ENCODE results near the gene SLC12A2. TPM values are rescaled to one million over a fixed set of nuclear protein-coding genes. Genes with fewer than 3 reads are reported as not detected.

The SLC12A2 gene
- total and polyA plus RNA-seq, 2 of the 4 experiments (the other 2 are of a cell fraction) = 5.6 to 30.3 TPM

GRCh38 chr5:128234928-128235641 is 151.5 kb downstream of the SLC12A2 start:
- BruUV-seq (replicated peaks) = no TSS peak
- H3K4ac ChIP-seq (ENCODE audit: low read depth, low read length) = no peak overlapping the region
- H4K8ac ChIP-seq (ENCODE audit: low read depth in 2 of 2, low read length in 2 of 2) = no peak overlapping the region
- no peak overlapping the region for H3K18ac ChIP-seq (ENCODE audit: low read depth, low read length)
- no peak overlapping the region for H4K91ac ChIP-seq (ENCODE audit: insufficient read depth, low read depth, low read length)
- H2BK15ac ChIP-seq (ENCODE audit: low read depth, low read length) = no peak overlapping the region
- in situ Hi-C loops (cut with MboI; ENCODE audit: low sequenced_read_pairs) = no loop called here
- ATAC-seq (ENCODE audit: low read depth) (no peak), DNase-seq (no peak)
- H3K56ac ChIP-seq (ENCODE audit: extremely low read depth, insufficient read depth, low read length) = no peak overlapping the region
- no peaks in the 10 kb centered on the region for H4K20me1 ChIP-seq (ENCODE audit: insufficient read depth, low read length)
- H2BK120ac ChIP-seq (ENCODE audit: low read depth, low read length) = no peak overlapping the region
- no peak for TF ChIP-seq SMC3 (IDR thresholded peaks at IDR 0.05; ENCODE audit: low read depth, low read length)
- no peak for TF ChIP-seq POLR2A (IDR thresholded peaks at IDR 0.05; ENCODE audit: low read depth, low read length)
- TF ChIP-seq RAD21 (IDR thresholded peaks at IDR 0.05; ENCODE audit: low read length) = no peak
- TF ChIP-seq FOS (IDR thresholded peaks at IDR 0.05; ENCODE audit: low read depth, low read length) = no peak
- no peak for TF ChIP-seq NFE2L2 (IDR thresholded peaks at IDR 0.05; ENCODE audit: low read depth, low read length)
- no peak for TF ChIP-seq MAFK (IDR thresholded peaks at IDR 0.05; ENCODE audit: low read depth, low read length)
- TF ChIP-seq USF2 (IDR thresholded peaks at IDR 0.05; ENCODE audit: low read depth, low read length) = no peak
- TF ChIP-seq CHD1 (IDR thresholded peaks at IDR 0.05; ENCODE audit: low read depth, low read length) = no peak
- TF ChIP-seq CEBPB (IDR thresholded peaks at IDR 0.05; ENCODE audit: low read depth, low read length) = no peak
- no peak for TF ChIP-seq RFX5 (IDR thresholded peaks at IDR 0.05; ENCODE audit: low read depth, low read length)
- TF ChIP-seq MXI1 (IDR thresholded peaks at IDR 0.05; ENCODE audit: borderline replicate concordance, low read depth, low read length) = no peak
- TF ChIP-seq RCOR1 (IDR thresholded peaks at IDR 0.05; ENCODE audit: insufficient replicate concordance, low read length) = no peak
- TF ChIP-seq CTCF (conservative IDR thresholded peaks at IDR 0.05; ENCODE audit: low read depth, low read length) = no peak
- no peak for TF ChIP-seq MAZ (IDR thresholded peaks at IDR 0.05; ENCODE audit: borderline replicate concordance, low read depth, low read length)
- TF ChIP-seq BHLHE40 (IDR thresholded peaks at IDR 0.05; ENCODE audit: low read depth, low read length) = no peak
- no peak for TF ChIP-seq ELK1 (IDR thresholded peaks at IDR 0.05; ENCODE audit: borderline replicate concordance, low read depth, low read length)
- no peaks in the 10 kb centered on the region for H3K27me3 ChIP-seq (ENCODE audit: control insufficient read depth, insufficient read depth, low read length)
- POLR2A ChIA-PET (ENCODE audit: unreplicated experiment) = no interaction called here
- H3K4me3 ChIP-seq (ENCODE audit: insufficient read depth, low read depth, low read length) = no peak overlapping the region
- H2BK5ac ChIP-seq (ENCODE audit: low read depth, low read length, poor library complexity, severe bottlenecking) = no peak overlapping the region
- no peaks in the 10 kb centered on the region for H3K36me3 ChIP-seq (ENCODE audit: control insufficient read depth, insufficient read depth, low read length)
- H3K9ac ChIP-seq (ENCODE audit: low read depth, low read length) = no peak overlapping the region
- no peak overlapping the region for H3K4me2 ChIP-seq (ENCODE audit: low read depth, low read length)
- no peak overlapping the region for H3K23ac ChIP-seq (ENCODE audit: low read depth, low read length)
- no peaks in the 10 kb centered on the region for H3K9me1 ChIP-seq (ENCODE audit: insufficient read depth, low read length)
- WGBS, 2 experiments (ENCODE audit: extremely low coverage in 2 of 2, insufficient read length in 1 of 2) = no CpG with 5 or more reads among the region's 7 CpGs
- H3K14ac ChIP-seq (replicated peaks; ENCODE audit: low read depth, low read length) = no peak overlapping the region
- no peak overlapping the region for H2BK20ac ChIP-seq (ENCODE audit: low read depth, low read length)
- no peak overlapping the region for H2AK9ac ChIP-seq (replicated peaks; ENCODE audit: low read depth, low read length, poor library complexity)
- no peak overlapping the region for H2AFZ ChIP-seq (replicated peaks; ENCODE audit: low read length, poor library complexity)
- no peaks in the 10 kb centered on the region for H3K9me3 ChIP-seq (ENCODE audit: control insufficient read depth, insufficient read depth, low read length)
- intact Hi-C loops (cut with micrococcal nuclease) = no loop called here
- no peak overlapping the region for H4K5ac ChIP-seq (ENCODE audit: low read depth, low read length)
- dilution Hi-C loops (cut with HindIII; ENCODE audit: low sequenced_read_pairs, unreplicated experiment) = no loop called here
- H3K27ac ChIP-seq (ENCODE audit: insufficient read depth, low read length) = no peak overlapping the region
- no peaks in the 10 kb centered on the region for H3K79me1 ChIP-seq (ENCODE audit: low read depth in 1 of 2, low read length in 2 of 2)
- no peak overlapping the region for H2AK5ac ChIP-seq (ENCODE audit: low read depth, low read length)
- H3K4me1 ChIP-seq (ENCODE audit: control insufficient read depth, insufficient read depth, low read length) = no peaks in the 10 kb centered on the region
- CTCF ChIA-PET = interaction anchor here (0.7 kb wide), 1 partner anchor 18 kb away, joined by 4 read pairs; no protein-coding TSS in a partner anchor

All from IMR-90 (cell line).